Subcutaneous preadipocyte (primary cell): ENCODE data around the gene CLMN. TPM values are rescaled to one million over a fixed set of nuclear protein-coding genes. Genes with fewer than 3 reads are reported as not detected.

Experiments
- small RNA-seq: library from RNA; depleted of rRNA; stranded (forward); fragments of <200 nt; gene quantifications from one replicate; pipeline ENCODE3, GENCODE V24; 2012
- total RNA-seq: library from RNA; depleted of rRNA; stranded (reverse); fragments of >200 nt; gene quantifications from 2 replicates; pipeline ENCODE4 v1.2.3, GENCODE V29; 2012

The CLMN gene
- total RNA-seq: 4.5 and 6.6 TPM in 2 replicates

GRCh38 chr14:95319312-95320077, at the start of gene CLMN:
CLMN (minus strand) TSS chr14:95319908; CDS start chr14:95319792, 116 bp downstream.

GRCh38 chr14:95157327-95158189, 162.2 kb downstream of the CLMN start, which contains the start of gene DICER1:
DICER1 (minus strand) TSS chr14:95157529; CDS start chr14:95133458, 24,071 bp downstream.

Small RNA genes lying within 50 kb of the gene (small RNA-seq; reads per million reads assigned to genes)
- 2.3 reads per million, percentile 82 among the genes with 10 or more reads in this experiment for gene MIR3173

Other genes with a start within 250 kb of the CLMN start
- 28.7 and 60.2 TPM in 2 replicates for gene DICER1, start 162.4 kb downstream of the CLMN start, total RNA-seq
- 58.1 and 105 TPM in 2 replicates for gene SYNE3, start 196.7 kb upstream of the CLMN start, total RNA-seq
- gene GLRX5, start 215.1 kb upstream of the CLMN start, total RNA-seq: 39.7 and 41.6 TPM in 2 replicates